ENCODE results near the gene PCSK4.
"Not testable (repeated sequence)": the region's sequence is repeated elsewhere in the genome, so short reads cannot be mapped to it uniquely, and the experiment has no call there.

The PCSK4 gene

GRCh38 chr19:1531587-1531986 is 41.4 kb upstream of the PCSK4 start:
- ChIA-PET CTCF (interaction anchor here (0.9 kb wide), 1 partner anchor 14 kb away, joined by 3 read pairs; no protein-coding TSS in a partner anchor), POLR2A (no interaction called here)
- TF ChIP-seq CTCF (IDR thresholded peaks at IDR 0.05; ENCODE audit: control extremely low read depth, extremely low read depth, low read depth, missing control alignments), result no peak
- no peak for DNase-seq (ENCODE audit: extremely low spot score)

GRCh38 chr19:1530856-1531255 is 40.7 kb upstream of the PCSK4 start:
- POLR2A ChIA-PET; DNase-seq (ENCODE audit: extremely low spot score): not testable (repeated sequence)
- CTCF ChIA-PET, result interaction anchor here (0.9 kb wide), 1 partner anchor 15 kb away, joined by 3 read pairs; no protein-coding TSS in a partner anchor

GRCh38 chr19:1529430-1529816 is 39.3 kb upstream of the PCSK4 start:
- no peak for DNase-seq (ENCODE audit: extremely low spot score)
- ChIA-PET POLR2A (no interaction called here), CTCF (no interaction called here)
- no peak for TF ChIP-seq CTCF (IDR thresholded peaks at IDR 0.05; ENCODE audit: control extremely low read depth, extremely low read depth, low read depth, missing control alignments)

GRCh38 chr19:1528596-1529429 is 38.7 kb upstream of the PCSK4 start:
- no peak for TF ChIP-seq CTCF (IDR thresholded peaks at IDR 0.05; ENCODE audit: control extremely low read depth, extremely low read depth, low read depth, missing control alignments)
- CTCF ChIA-PET, result no interaction called here
- DNase-seq (ENCODE audit: extremely low spot score), result no peak
- POLR2A ChIA-PET, result no interaction called here

GRCh38 chr19:1527650-1528309 is 37.6 kb upstream of the PCSK4 start:
- DNase-seq (ENCODE audit: extremely low spot score), result no peak
- ChIA-PET POLR2A (interaction anchor here (0.6 kb wide), 1 partner anchor 8 kb away, joined by 3 read pairs; no protein-coding TSS in a partner anchor), CTCF (interaction anchor here (0.5 to 1.1 kb wide), 2 partner anchors 18 to 156 kb away, joined by 3 to 4 read pairs; no protein-coding TSS in a partner anchor)

GRCh38 chr19:1526979-1527649 is 37.0 kb upstream of the PCSK4 start:
- POLR2A ChIA-PET, result interaction anchor here (0.6 to 1.1 kb wide), 2 partner anchors 9 to 145 kb away, joined by 3 read pairs; no protein-coding TSS in a partner anchor
- TF ChIP-seq CTCF (IDR thresholded peaks at IDR 0.05; ENCODE audit: control extremely low read depth, extremely low read depth, low read depth, missing control alignments), result no peak
- CTCF ChIA-PET, result interaction anchor here (1.1 kb wide), 1 partner anchor 19 kb away, joined by 3 read pairs; no protein-coding TSS in a partner anchor
- no peak for DNase-seq (ENCODE audit: extremely low spot score)

More at GRCh38 chr19:1527650-1528309, 37.6 kb upstream of the PCSK4 start:
- TF ChIP-seq CTCF (IDR thresholded peaks at IDR 0.05; ENCODE audit: control extremely low read depth, extremely low read depth, low read depth, missing control alignments), result no peak
